Testis (tissue), 2 donors: Measurements from ENCODE around the gene GNG3.

Source experiments
- CTCF ChIP-seq, 3 experiments: fragments of 450-650 bp in 2 of 3; fragments of 200-600 bp in 1 of 3; sonication (generic) in 1 of 3; IDR thresholded peaks; one replicate each; pipeline ENCODE4 v1.5.1; 2016 to 2019; ENCODE audit warnings: antibody characterized with exemption in 3 of 3, mild to moderate bottlenecking in 2 of 3, moderate library complexity in 1 of 3
- POLR2A ChIP-seq: fragments of 450-650 bp; IDR thresholded peaks from one replicate; pipeline ENCODE4 v1.6.1; 2017; ENCODE audit warnings: antibody characterized with exemption, mild to moderate bottlenecking, moderate library complexity

GRCh38 chr11:62678433-62678769, 29.1 kb upstream of the GNG3 start:
- TF ChIP-seq CTCF (IDR thresholded peaks at IDR 0.05): no peak
- no peak for TF ChIP-seq POLR2A
